Uterus (tissue), 4 donors: ENCODE data around the gene CES3. TPM values are rescaled to one million over a fixed set of nuclear protein-coding genes. Genes with fewer than 3 reads are reported as not detected.

ENCODE experiments used
- DNase-seq, 2 donors: peaks; one replicate each; pipeline ENCODE4 v3.0.0-alpha.2; 2019 to 2020
- H3K27ac ChIP-seq, 2 donors: fragments of 200-600 bp; sonication (generic); 1 replicate in 1 of 2; 2 replicates in 1 of 2; pipeline ENCODE4 v1.5.1; 2016 to 2018
- H3K27me3 ChIP-seq, 2 donors: fragments of 200-600 bp; sonication (generic); one replicate each; pipeline ENCODE4 v1.5.1; 2018 to 2019; ENCODE audit warnings: control low read depth in 1 of 2
- H3K36me3 ChIP-seq, 2 donors: fragments of 200-600 bp; sonication (generic); one replicate each; pipeline ENCODE4 v1.5.1; 2019; ENCODE audit warnings: control low read depth in 1 of 2
- H3K4me1 ChIP-seq, 2 donors: fragments of 200-600 bp; sonication (generic); one replicate each; pipeline ENCODE4 v1.5.1; 2018 to 2019; ENCODE audit warnings: control low read depth in 1 of 2
- H3K4me3 ChIP-seq, 2 donors: fragments of 200-600 bp; sonication (generic); 1 replicate in 1 of 2; 2 replicates in 1 of 2; pipeline ENCODE4 v1.5.1; 2018 to 2019; ENCODE audit warnings: mild to moderate bottlenecking in 1 of 2
- H3K9me3 ChIP-seq, 2 donors: fragments of 200-600 bp; sonication (generic); one replicate each; pipeline ENCODE4 v1.5.1; 2019; ENCODE audit warnings: control low read depth in 1 of 2
- POLR2A ChIP-seq, 2 donors: fragments of 450-650 bp; IDR thresholded peaks; one replicate each; pipeline ENCODE4 v1.6.1; 2016; ENCODE audit warnings: antibody characterized with exemption in 2 of 2, mild to moderate bottlenecking in 1 of 2, moderate library complexity in 1 of 2
- intact Hi-C: fragments of 100-400 bp; cut with DNase I; formaldehyde crosslinking; loops from one replicate; pipeline ENCODE4 v1.15.1; 2023; ENCODE audit warnings: low total_unique reads
- total RNA-seq, 4 donors: library from RNA; depleted of rRNA in 3 of 4; stranded (reverse); fragments of >200 nt in 3 of 4; gene quantifications; one replicate each; pipeline versions ENCODE4 v1.1.0 to v1.2.4, GENCODE V29; 2014 to 2023
- TF ChIP-seq, protein P1 (sequence below), 4 experiments: fragments of 200-600 bp in 2 of 4; fragments of 450-650 bp in 2 of 4; sonication (generic) in 2 of 4; IDR thresholded peaks; one replicate each; pipeline ENCODE4 v1.5.1; 2016 to 2019; ENCODE audit warnings: antibody characterized with exemption in 4 of 4, mild to moderate bottlenecking in 2 of 4, moderate library complexity in 1 of 4
- donor health status: DM: yes; HTN: yes; CAD: no.

Gene CES3
- total RNA-seq, 4 donors from 2014 or later: 0.51 to 2.8 (median 0.86) TPM

DNA sequence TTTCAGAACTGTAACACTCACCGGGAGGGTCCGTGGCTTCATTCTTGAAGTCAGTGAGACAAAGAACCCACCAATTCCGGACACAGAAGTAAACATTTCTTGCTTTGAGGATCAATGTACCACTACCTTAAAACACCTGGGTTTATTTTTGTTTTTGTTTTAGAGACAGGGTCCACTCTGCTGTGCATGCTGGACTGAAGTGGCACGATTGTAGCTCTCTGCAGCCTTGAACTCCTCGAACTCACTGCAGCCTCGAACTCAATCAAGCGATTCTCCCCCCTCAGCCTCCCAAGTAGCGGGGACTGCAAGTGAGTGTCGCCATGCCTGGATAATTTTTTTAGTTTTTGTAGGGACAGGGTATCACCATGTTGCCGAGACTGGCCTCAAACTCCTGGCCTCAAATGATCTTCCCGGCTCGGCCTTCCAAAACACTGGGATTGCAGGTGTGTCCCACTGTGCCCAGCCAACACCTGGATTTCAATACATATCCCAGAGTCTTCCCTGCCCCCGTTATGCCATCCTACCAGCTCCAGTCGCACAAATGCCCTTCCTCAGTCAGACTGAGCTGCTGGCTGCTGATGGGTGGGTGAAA is 14.3 kb downstream of the CES3 start:
- Histone ChIP-seq H3K4me3 (no peak overlapping the region), H3K27me3 (no peaks in the 10 kb centered on the region), H3K27ac (no peak overlapping the region), H3K9me3 (no peaks in the 10 kb centered on the region), H3K36me3 (no peaks in the 10 kb centered on the region), H3K4me1 (no peaks in the 10 kb centered on the region)
- intact Hi-C loops: loop anchor here (5.0 kb wide), 1 partner anchor 182 kb away; the partner anchor contains the start of genes FBXL8 and TRADD
- TF ChIP-seq POLR2A (IDR thresholded peaks at IDR 0.05): no peak
- TF ChIP-seq, protein P1, sequence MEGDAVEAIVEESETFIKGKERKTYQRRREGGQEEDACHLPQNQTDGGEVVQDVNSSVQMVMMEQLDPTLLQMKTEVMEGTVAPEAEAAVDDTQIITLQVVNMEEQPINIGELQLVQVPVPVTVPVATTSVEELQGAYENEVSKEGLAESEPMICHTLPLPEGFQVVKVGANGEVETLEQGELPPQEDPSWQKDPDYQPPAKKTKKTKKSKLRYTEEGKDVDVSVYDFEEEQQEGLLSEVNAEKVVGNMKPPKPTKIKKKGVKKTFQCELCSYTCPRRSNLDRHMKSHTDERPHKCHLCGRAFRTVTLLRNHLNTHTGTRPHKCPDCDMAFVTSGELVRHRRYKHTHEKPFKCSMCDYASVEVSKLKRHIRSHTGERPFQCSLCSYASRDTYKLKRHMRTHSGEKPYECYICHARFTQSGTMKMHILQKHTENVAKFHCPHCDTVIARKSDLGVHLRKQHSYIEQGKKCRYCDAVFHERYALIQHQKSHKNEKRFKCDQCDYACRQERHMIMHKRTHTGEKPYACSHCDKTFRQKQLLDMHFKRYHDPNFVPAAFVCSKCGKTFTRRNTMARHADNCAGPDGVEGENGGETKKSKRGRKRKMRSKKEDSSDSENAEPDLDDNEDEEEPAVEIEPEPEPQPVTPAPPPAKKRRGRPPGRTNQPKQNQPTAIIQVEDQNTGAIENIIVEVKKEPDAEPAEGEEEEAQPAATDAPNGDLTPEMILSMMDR (IDR thresholded peaks at IDR 0.05): no peak
- no peak for DNase-seq

DNA sequence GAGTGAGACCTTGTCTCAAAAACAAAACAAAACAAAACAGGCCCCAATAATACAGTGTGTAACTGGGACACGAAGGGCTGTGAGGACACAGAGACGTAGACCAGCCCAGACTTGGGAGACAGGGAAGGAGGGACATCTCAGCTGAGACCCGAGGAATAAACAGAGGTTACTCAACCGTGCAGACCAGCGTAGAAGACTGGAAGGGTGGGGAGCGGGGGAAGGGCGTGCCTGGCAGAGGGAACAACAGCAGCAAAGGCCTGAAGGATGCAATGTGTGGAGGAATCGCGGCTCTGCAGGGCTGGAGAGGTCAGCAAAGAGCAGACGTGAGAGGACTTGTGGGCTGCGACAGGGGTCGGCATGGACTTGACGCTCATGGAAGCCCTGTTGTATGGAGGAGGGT is 15.7 kb downstream of the CES3 start:
- intact Hi-C loops: loop anchor here (5.0 kb wide), 1 partner anchor 181 kb away; the partner anchor contains the start of genes FBXL8 and TRADD
- Histone ChIP-seq H3K27me3 (no peaks in the 10 kb centered on the region), H3K9me3 (no peaks in the 10 kb centered on the region), H3K4me3 (no peak overlapping the region), H3K4me1 (no peaks in the 10 kb centered on the region), H3K36me3 (no peaks in the 10 kb centered on the region), H3K27ac (no peak overlapping the region)
- no peak for DNase-seq
- TF ChIP-seq, protein P1 (IDR thresholded peaks at IDR 0.05): no peak
- no peak for TF ChIP-seq POLR2A (IDR thresholded peaks at IDR 0.05)

DNA sequence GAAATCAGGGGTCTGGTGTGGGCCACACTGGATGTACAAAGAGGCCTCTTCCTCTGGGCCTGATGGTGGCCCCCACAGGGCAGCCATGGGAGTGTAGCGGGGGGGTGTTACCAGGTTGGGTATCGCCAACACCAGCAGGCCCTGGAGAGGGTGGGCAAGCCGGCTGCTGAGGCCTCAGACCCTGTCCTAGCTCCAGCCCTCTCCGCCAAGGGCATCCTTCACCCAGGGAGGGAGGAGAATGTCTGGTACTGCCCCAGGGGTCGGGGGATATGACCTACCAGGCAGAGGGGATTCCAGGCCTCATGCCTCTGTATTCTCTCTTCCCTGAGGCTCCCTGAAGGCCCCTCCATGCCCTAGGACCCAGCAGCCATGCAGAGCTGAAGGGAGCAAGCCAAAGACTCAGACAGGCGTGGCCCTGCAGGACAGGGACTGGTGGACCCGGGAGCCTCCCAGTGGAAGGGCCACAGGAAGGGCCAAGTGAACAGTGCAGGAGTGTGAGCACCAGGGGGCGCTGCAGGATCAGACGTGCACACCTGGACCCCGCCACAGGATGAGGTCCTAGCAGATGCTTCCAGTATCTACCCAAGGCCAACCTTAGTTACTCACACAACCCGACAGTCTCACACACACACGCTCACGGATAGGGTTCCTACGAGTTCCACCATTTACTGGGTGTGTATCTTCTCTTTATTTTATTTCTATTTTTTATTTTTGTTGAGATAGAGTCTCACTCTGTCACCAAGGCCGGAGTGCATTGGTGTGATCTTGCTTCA is 16.5 kb downstream of the CES3 start:
- intact Hi-C loops: loop anchor here (5.0 kb wide), 1 partner anchor 180 kb away; the partner anchor contains the start of genes FBXL8 and TRADD
- no peak overlapping the region for H3K4me3 ChIP-seq
- no peaks in the 10 kb centered on the region for H3K27me3 ChIP-seq
- H3K9me3 ChIP-seq: no peaks in the 10 kb centered on the region
- H3K36me3 ChIP-seq: no peaks in the 10 kb centered on the region
- TF ChIP-seq, protein P1 (IDR thresholded peaks at IDR 0.05): peak; percentile 94 to 99 (median 96)
- TF ChIP-seq POLR2A (IDR thresholded peaks at IDR 0.05): peak in 1 of 2 donors; percentile 23
- H3K4me1 ChIP-seq: no peaks in the 10 kb centered on the region
- peak; percentile 87 to 89 for DNase-seq
- no peak overlapping the region for H3K27ac ChIP-seq

DNA sequence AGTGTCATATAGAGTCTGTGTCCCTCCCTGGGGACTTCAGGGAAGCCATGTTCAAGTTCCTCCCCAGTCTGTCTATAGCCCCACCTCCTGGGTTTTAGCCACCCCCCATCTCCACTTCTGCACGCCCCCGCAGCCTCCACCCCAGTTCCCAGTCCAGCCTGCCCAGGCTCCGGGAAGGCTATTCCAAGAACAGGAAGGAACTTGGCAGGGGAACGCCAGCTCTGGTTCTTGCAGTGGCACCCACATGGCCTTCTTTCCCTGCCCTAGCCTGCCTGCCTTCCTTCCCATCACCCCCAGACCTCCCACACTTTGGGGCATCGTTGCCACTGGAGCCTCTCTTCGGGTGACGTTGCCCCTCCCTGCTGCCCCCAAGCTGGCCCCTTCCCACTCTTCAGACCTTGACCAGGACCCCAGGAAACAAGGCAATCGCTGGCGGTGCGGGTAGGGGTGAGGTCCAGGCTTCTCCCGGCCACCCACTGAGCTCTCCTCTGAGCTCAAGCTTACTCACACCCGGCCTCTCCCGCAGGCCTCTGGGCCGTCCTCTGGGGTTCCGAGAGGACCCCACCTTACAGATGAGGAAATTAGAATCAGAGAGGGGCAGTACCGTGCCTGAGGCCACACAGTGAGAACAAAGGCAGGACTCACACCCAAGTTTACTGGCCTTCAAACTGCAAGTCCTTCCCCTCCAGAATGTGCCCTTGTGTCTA is 18.1 kb downstream of the CES3 start:
- no peaks in the 10 kb centered on the region for H3K27me3 ChIP-seq
- peak; percentile 31 to 47 for DNase-seq
- H3K27ac ChIP-seq: no peak overlapping the region
- TF ChIP-seq POLR2A (IDR thresholded peaks at IDR 0.05): no peak
- TF ChIP-seq, protein P1 (IDR thresholded peaks at IDR 0.05): no peak
- no peaks in the 10 kb centered on the region for H3K4me1 ChIP-seq
- intact Hi-C loops: loop anchor here (5.0 kb wide), 1 partner anchor 178 kb away; the partner anchor contains the start of genes FBXL8 and TRADD
- no peaks in the 10 kb centered on the region for H3K36me3 ChIP-seq
- H3K4me3 ChIP-seq: no peak overlapping the region
- H3K9me3 ChIP-seq: no peaks in the 10 kb centered on the region
